Caki2 (cell line): ENCODE data around the gene SYT3. TPM values are rescaled to one million over a fixed set of nuclear protein-coding genes. Genes with fewer than 3 reads are reported as not detected.
"Not testable (repeated sequence)": the region's sequence is repeated elsewhere in the genome, so short reads cannot be mapped to it uniquely, and the experiment has no call there.

Source experiments
- DNase-seq: peaks from one replicate; pipeline ENCODE4 v3.0.0-alpha.2; 2015; ENCODE audit warnings: low read depth
- in situ Hi-C: cut with HindIII; loops from 2 replicates; pipeline ENCODE4 v1.10.0; 2016; ENCODE audit warnings: low sequenced_read_pairs, low pct_unique_long_range_greater_than_20kb, mixed read lengths
- total RNA-seq: library from RNA; depleted of rRNA; stranded (reverse); fragments of >200 nt; shearing (Covaris generic); gene quantifications from 2 replicates; pipeline ENCODE4 v1.2.3, GENCODE V29; 2014; ENCODE audit warnings: low replicate concordance

SYT3 gene
- total RNA-seq, 1 experiment from 2014 or later = 0.14 TPM

DNA sequence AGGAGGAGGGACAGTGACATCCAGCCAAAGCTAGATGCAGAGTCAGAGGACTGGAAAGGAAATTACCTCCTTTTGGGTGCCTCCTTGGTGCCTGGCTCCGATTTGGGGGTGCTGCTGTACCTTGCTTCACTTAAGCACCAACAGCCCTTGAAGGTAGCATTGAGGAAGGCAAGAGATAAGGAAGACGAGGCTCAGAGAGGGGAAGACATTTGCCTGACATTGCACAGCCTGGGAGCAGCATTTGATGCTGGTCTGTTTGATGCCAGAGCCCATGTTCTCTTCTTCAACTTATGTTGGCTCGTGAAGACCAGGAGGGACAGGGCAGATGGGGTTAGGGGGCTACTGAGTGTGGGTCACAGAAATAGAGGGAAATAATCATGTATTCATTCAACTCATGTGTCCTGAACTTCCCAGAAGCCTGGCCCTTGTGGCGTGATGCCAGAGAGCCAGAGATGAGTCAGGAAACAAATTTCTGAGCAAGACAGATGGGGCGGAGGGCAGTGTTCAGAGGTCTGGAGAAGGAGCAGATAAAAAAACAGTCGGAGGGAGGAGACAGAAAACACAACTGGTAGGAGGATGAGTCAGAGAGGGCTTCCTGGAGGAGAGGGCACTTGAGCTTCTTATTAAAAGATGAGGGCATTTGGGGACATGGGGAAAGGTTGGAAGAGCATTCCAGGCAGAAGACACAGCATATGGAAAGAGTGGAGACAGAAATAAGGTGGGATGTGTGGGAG lies 6.6 kb upstream of the SYT3 start:
- peak; percentile 82 for DNase-seq
- in situ Hi-C loops = no loop called here

- no peak for DNase-seq
- in situ Hi-C loops = no loop called here
These were observed 5.4 kb upstream of the SYT3 start for GRCh38 chr19:50645107-50645506.

GRCh38 chr19:50644315-50644915 lies 4.7 kb upstream of the SYT3 start:
- in situ Hi-C loops = no loop called here

DNA sequence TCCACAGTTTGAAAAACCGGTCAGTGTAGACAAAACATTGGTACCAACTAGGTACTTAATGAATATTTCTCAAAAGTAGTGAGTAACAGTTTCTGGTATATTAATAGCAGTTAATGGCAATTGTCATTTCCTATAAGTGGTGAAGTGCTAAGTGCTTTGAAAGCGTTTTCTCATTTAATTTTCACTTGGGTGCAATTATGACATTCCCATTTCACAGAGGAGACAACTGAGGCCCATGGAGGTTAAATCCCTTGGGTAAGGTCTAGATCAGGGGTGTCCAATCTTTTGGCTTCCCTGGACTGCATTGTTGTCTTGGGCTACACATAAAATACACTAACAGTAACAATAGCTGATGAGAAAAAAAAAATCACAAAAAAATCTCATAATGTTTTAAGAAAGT lies 687 bp upstream of the SYT3 start:
- DNase-seq = no peak
- in situ Hi-C loops = no loop called here

More at GRCh38 chr19:50644315-50644915, 4.7 kb upstream of the SYT3 start:
- DNase-seq = no peak

DNA sequence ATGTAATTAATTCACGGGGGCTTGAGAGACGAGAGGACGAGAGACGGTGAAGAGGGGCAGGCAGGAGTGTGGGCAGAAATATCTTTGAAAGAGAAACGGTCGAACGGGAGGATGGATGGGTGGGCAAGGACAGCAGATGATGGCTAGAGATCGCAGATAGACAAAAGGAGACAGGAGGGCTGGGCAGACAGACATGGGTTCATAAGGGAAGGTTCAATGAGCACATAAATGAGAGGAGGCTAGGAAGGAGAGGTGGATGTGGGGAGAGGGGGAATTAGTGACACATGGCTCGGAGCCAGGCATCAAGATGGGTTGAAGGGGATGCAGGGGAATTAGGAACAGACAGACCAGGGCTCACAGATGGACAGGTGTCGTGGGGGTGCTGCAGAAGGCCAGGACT lies 1.1 kb downstream of the SYT3 start:
- in situ Hi-C loops = no loop called here
- DNase-seq = no peak

DNA sequence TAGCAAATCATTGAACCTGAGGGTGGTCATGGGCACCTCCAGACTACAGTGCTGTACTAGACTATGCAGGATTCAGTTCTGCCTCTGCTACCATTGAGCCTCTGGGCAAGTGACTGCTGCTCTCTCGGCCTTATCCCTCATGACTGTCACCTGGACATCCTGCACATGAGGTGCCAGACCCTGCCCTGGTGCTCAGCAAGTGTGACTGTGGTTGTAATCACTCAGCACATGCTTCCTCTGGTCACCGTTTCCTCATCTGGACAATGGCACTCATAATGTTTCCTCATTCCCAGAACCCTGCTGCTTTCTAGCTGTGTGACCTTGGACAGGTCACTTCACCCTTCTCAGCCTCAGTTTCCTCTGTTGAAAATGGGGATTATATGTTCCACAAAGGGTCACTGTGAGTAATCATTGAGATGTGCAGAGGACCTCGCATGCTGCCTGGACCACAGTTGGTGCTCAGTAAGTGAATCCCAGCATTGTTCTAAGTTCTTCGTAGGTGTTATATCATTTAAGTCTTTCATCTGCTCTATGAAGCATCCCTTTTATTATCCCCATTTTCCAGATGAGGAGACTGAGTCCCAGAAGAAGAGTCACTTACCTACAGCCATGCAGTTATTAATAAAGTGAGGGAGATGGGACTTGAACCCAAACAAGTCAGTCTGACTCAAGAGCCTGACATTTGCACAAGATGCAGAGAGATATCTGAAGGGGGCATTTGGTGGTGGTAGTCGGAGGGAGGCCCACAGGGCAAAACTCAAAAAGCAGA lies 3.2 kb downstream of the SYT3 start:
- in situ Hi-C loops = no loop called here
- DNase-seq = no peak

- DNase-seq = no peak
- in situ Hi-C loops = no loop called here
These were observed 5.7 kb downstream of the SYT3 start for GRCh38 chr19:50633973-50634372.

- in situ Hi-C loops = no loop called here
- DNase-seq = no peak
These were observed 6.3 kb downstream of the SYT3 start for GRCh38 chr19:50633359-50633758.

DNA sequence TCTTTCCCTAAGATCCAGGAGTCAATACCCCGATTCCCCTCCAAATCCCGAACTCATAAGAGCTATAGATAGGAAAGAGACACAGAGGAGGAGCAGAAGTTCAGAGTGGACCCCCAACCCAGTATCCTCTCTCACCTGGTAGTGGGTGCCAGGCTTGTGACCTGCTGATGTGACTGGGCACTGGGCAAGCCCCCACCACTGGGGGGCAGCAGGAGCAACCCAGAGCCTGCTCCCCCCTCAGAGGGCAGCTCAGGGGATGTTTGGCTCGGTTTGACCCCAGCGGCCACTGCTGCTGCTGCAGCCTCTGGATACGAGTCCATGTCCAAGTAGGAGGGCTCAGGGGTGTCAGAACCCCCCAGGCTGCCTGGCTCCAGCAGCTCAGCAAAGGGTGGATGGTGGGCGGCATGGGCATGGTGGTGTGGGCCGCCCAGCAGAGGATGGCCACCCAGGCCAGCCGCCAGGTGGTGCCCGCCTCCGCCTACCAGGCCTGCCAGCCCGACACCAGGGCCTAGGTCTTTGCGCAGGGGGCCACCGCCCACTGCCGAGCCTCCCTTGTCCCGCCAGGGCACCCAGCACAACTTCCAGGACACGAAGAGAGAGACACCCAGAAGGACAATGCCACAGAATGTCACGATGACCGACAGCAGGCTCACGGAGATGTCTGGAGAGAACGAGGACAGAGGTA lies 7.4 kb downstream of the SYT3 start:
- in situ Hi-C loops = no loop called here

DNA sequence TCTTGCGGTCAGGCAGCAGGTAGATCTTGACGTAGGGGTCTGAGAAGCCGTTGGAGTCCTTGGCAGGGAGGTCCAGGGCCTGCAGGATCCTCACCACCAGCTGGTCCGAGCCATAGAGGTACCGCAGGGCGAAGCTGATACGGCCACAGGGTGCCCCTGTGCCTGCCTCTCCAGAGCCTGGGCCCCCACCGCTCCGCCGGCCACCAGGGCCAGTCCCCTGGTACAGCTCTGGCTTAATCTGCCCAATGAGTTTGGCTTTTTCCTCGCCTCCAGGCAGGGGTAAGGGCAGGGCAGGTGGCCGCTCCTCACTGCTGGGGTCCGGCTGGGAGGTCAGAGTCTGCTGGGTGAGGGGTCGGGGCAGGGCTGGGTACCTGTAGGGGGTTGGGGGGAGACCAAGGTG lies 9.9 kb downstream of the SYT3 start:
- DNase-seq = no peak
- in situ Hi-C loops = no loop called here

More for the DNA sequence above, 7.4 kb downstream of the SYT3 start:
- no peak for DNase-seq

DNA sequence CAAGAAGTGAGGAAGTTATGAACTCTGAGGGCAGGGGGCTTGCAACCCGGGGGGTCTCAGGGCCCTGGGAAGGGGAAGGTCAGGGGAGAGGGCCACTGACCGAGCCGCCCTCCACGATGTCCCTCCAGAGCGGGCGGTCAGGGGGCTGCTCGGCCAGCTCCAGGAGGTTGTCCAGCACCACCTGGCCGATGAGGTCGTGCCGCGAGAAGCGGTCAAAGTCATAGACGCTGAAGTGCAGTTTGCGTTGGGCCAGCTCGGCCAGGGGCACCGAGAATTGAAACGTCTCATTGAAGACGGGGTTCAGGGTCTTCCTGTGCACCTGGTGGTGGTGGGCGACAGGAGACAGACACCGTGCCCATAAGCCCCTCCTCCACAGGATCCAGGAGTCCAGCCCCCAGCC lies 10.5 kb downstream of the SYT3 start:
- in situ Hi-C loops = no loop called here
- no peak for DNase-seq

- DNase-seq = no peak
- in situ Hi-C loops = no loop called here
These were observed 11.1 kb downstream of the SYT3 start for GRCh38 chr19:50628551-50628950.

DNA sequence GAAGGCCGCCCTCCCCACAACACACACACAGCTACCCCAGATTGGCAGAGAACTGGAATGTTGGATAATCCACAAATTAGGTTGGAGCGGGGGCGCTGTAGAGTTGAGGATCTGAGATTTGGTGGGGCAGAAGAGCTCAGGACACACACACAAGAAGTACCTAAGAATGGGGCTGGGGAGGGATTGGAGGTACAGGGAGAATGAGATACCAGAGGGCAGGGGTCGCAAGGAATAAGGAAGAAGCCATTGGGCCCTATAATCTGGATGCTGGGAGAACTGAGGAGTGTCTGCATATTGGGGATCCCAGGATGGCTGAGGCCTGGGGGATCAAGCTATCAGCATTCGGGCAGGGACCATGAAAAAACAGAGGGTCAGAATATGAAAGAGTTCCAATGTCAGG lies 11.5 kb downstream of the SYT3 start:
- no peak for DNase-seq
- in situ Hi-C loops = no loop called here

DNA sequence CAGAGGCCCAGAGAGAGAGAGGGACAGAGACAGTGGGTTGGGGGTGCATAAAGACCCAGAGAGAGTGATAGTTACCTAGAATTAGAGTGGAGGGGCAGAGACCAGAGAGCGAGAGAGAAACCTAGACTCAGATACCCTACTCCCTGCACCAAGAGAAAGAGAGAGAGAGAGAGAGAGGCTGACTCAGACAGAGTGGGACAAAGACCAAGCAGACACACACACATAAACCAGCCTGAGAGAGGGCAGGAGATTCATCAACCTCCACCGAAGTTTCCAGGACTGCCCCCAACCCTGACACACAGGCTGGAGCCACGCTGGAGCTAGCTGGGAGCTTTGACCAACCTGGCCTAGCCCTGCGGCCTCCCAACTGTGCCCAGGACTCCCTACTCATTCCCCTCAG lies 12.9 kb downstream of the SYT3 start:
- in situ Hi-C loops = no loop called here
- no peak for DNase-seq

GRCh38 chr19:50626011-50626410 lies 13.7 kb downstream of the SYT3 start:
- in situ Hi-C loops = no loop called here
- no peak for DNase-seq

DNA sequence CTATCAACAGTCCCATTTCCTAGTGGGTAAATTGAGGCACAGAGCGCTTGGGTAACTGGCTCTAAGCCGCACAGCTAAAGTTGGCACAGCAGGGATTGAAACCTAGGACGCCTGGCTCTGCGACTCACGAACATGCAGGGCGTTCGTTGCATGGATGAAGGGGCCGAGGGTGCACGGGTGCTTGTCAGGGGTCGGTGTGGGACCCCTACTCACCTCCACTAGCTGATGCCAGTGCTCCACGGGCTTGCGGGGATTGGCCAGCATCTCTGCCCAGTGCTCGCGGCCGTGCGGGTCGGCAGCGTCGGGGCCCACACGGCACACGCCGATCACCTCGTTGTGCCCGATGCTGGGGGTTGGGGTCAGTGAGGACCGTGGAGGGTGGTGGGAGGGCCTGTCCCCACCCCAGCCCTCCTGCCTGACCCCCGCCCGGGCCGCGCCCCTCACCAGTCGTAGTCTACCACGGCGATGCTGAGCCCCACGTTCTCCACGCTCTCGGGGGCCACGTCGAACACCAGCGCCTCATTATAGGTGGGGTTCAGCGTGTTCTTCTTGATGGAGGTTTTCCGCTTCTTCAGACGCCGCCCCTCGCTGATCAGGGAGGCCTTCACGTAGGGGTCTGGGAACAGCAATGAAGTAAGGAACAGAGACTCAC lies 14.6 kb downstream of the SYT3 start:
- no peak for DNase-seq
- in situ Hi-C loops = no loop called here

GRCh38 chr19:50620394-50620906 lies 19.2 kb downstream of the SYT3 start:
- in situ Hi-C loops, DNase-seq: not testable (repeated sequence)

DNA sequence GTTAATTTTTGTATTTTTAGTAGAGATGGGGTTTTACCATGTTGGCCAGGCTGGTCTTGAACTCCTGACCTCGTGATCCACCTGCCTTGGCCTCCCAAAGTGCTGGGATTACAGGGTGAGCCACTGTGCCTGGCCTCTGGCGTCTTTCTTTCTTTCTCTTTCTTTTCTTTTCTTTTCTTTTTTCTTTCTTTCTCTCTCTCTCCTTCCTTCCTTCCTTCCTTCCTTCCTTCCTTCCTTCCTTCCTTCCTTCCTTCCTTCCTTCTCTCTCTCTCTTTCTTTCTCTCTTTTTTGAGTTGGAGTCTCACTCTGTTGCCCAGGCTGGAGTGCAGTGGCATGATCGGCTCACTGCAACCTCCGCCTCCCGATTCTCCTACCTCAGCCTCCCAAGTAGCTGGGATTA lies 20.5 kb downstream of the SYT3 start:
- DNase-seq, in situ Hi-C loops: not testable (repeated sequence)
